H9 (cell line): ENCODE measurements around the gene ATP1A2. TPM values are rescaled to one million over a fixed set of nuclear protein-coding genes. Genes with fewer than 3 reads are reported as not detected.

ENCODE experiments used
- DNase-seq: peaks from one replicate; pipeline ENCODE4 v3.0.0-alpha.2; 2017
- H2AFZ ChIP-seq: one replicate; pipeline ENCODE4 v1.6.1; 2013; ENCODE audit warnings: mild to moderate bottlenecking, low read length, control low read depth, moderate library complexity
- H2AK5ac ChIP-seq: 2 replicates; pipeline ENCODE4 v1.6.1; 2013; ENCODE audit warnings: low read length, control low read depth, mixed read lengths; ENCODE audit not compliant: insufficient read length
- H2BK120ac ChIP-seq: one replicate; pipeline ENCODE4 v1.6.1; 2013; ENCODE audit warnings: low read depth, mild to moderate bottlenecking, low read length, control low read depth, inconsistent platforms; ENCODE audit not compliant: poor library complexity, severe bottlenecking
- H2BK12ac ChIP-seq: 2 replicates; pipeline ENCODE4 v1.6.1; 2013; ENCODE audit warnings: low read length, control low read depth, mixed read lengths, low read depth; ENCODE audit not compliant: insufficient read length
- H2BK15ac ChIP-seq: 2 replicates; pipeline ENCODE4 v1.6.1; 2013; ENCODE audit warnings: low read depth, low read length, control low read depth
- H2BK20ac ChIP-seq: one replicate; pipeline ENCODE4 v1.6.1; 2013; ENCODE audit warnings: low read depth, mild to moderate bottlenecking, low read length, control low read depth, inconsistent platforms; ENCODE audit not compliant: poor library complexity, severe bottlenecking
- H2BK5ac ChIP-seq: 2 replicates; pipeline ENCODE4 v1.6.1; 2013; ENCODE audit warnings: low read length, control low read depth, mixed read lengths; ENCODE audit not compliant: insufficient read length
- H3K14ac ChIP-seq: 2 replicates; pipeline ENCODE4 v1.6.1; 2013; ENCODE audit warnings: low read length, control low read depth; ENCODE audit not compliant: insufficient read depth
- H3K18ac ChIP-seq: 2 replicates; pipeline ENCODE4 v1.6.1; 2013; ENCODE audit warnings: low read depth, mild to moderate bottlenecking, mixed read lengths, low read length, control low read depth; ENCODE audit not compliant: insufficient read length
- H3K23ac ChIP-seq: 2 replicates; pipeline ENCODE4 v1.6.1; 2013; ENCODE audit warnings: low read length, control low read depth, mixed read lengths, low read depth; ENCODE audit not compliant: insufficient read length
- H3K23me2 ChIP-seq: 2 replicates; pipeline ENCODE4 v1.6.1; 2013; ENCODE audit warnings: low read depth, mild to moderate bottlenecking, mixed read lengths, low read length, control low read depth; ENCODE audit not compliant: insufficient read length, poor library complexity, severe bottlenecking
- H3K27ac ChIP-seq: 2 replicates; pipeline ENCODE4 v1.5.1; 2013; ENCODE audit warnings: low read length, control low read depth, mixed read lengths, low read depth; ENCODE audit not compliant: insufficient read length
- H3K27me3 ChIP-seq: 2 replicates; pipeline ENCODE4 v1.6.1; 2013; ENCODE audit warnings: low read length, control low read depth, inconsistent platforms; ENCODE audit not compliant: insufficient read depth
- H3K4ac ChIP-seq: 2 replicates; pipeline ENCODE4 v1.6.1; 2013; ENCODE audit warnings: low read depth, mild to moderate bottlenecking, control low read depth, inconsistent platforms, low read length, moderate library complexity
- H3K4me1 ChIP-seq: 2 replicates; pipeline ENCODE4 v1.6.1; 2013; ENCODE audit warnings: low read length, control low read depth, inconsistent platforms; ENCODE audit not compliant: insufficient read depth
- H3K4me2 ChIP-seq: 2 replicates; pipeline ENCODE4 v1.6.1; 2013; ENCODE audit warnings: low read length, control low read depth, mixed read lengths; ENCODE audit not compliant: insufficient read length, insufficient read depth
- H3K56ac ChIP-seq: 2 replicates; pipeline ENCODE4 v1.6.1; 2013; ENCODE audit warnings: low read depth, mild to moderate bottlenecking, mixed read lengths, low read length, control low read depth; ENCODE audit not compliant: insufficient read length
- H3K79me1 ChIP-seq: 2 replicates; pipeline ENCODE4 v1.6.1; 2013; ENCODE audit warnings: low read depth, mild to moderate bottlenecking, moderate library complexity, low read length, control low read depth, inconsistent platforms; ENCODE audit not compliant: insufficient read depth, poor library complexity, severe bottlenecking
- H3K79me2 ChIP-seq: 2 replicates; pipeline ENCODE4 v1.6.1; 2013; ENCODE audit warnings: low read length, control low read depth, inconsistent platforms; ENCODE audit not compliant: insufficient read depth
- H3K9ac ChIP-seq: 2 replicates; pipeline ENCODE4 v1.6.1; 2013; ENCODE audit warnings: low read length, control low read depth, mixed read lengths; ENCODE audit not compliant: insufficient read length; ENCODE audit errors: extremely low read depth
- H3K9me3 ChIP-seq: one replicate; pipeline ENCODE4 v1.6.1; 2013; ENCODE audit warnings: low read depth, low read length, inconsistent platforms; ENCODE audit not compliant: control insufficient read depth
- H3T11ph ChIP-seq: one replicate; pipeline ENCODE4 v1.6.1; 2013; ENCODE audit warnings: mild to moderate bottlenecking, low read length, control low read depth, inconsistent platforms
- H4K20me1 ChIP-seq: one replicate; pipeline ENCODE4 v1.6.1; 2013; ENCODE audit not compliant: control insufficient read depth, insufficient read length, insufficient read depth
- H4K5ac ChIP-seq: 2 replicates; pipeline ENCODE4 v1.6.1; 2013; ENCODE audit warnings: low read depth, mild to moderate bottlenecking, mixed read lengths, low read length, control low read depth; ENCODE audit not compliant: insufficient read length
- H4K8ac ChIP-seq: replicated peaks from 2 replicates; pipeline ENCODE4 v1.6.1; 2013; ENCODE audit warnings: low read length, control low read depth, mixed read lengths, low read depth; ENCODE audit not compliant: insufficient read length
- H4K91ac ChIP-seq: 2 replicates; pipeline ENCODE4 v1.6.1; 2013; ENCODE audit warnings: low read depth, mild to moderate bottlenecking, moderate library complexity, mixed read lengths, low read length, control low read depth; ENCODE audit not compliant: insufficient read length
- H3K27ac Mint-ChIP-seq, 3 experiments: 2 replicates in 2 of 3; 3 replicates in 1 of 3; pipeline ENCODE4 v1.8.0; 2020 to 2021; ENCODE audit warnings: mixed read lengths in 3 of 3, mild to moderate bottlenecking in 1 of 3, moderate library complexity in 1 of 3
- H3K27me3 Mint-ChIP-seq: 2 replicates; pipeline ENCODE4 v1.8.0; 2021; ENCODE audit warnings: low read depth, mild to moderate bottlenecking, moderate library complexity, mixed read lengths
- H3K36me3 Mint-ChIP-seq, 3 experiments: 2 replicates in 2 of 3; 3 replicates in 1 of 3; pipeline ENCODE4 v1.8.0; 2020 to 2021; ENCODE audit warnings: low read depth in 3 of 3, mixed read lengths in 3 of 3; ENCODE audit not compliant: insufficient read depth in 1 of 3
- H3K4me1 Mint-ChIP-seq, 2 experiments: 2 replicates each; pipeline ENCODE4 v1.8.0; 2020; ENCODE audit warnings: mixed read lengths in 2 of 2
- H3K4me3 Mint-ChIP-seq, 2 experiments: 2 replicates in 1 of 2; 3 replicates in 1 of 2; pipeline ENCODE4 v1.8.0; 2020 to 2021; ENCODE audit warnings: mild to moderate bottlenecking in 2 of 2, mixed read lengths in 2 of 2, moderate library complexity in 1 of 2
- H3K9me3 Mint-ChIP-seq, 2 experiments: 2 replicates in 1 of 2; 3 replicates in 1 of 2; pipeline ENCODE4 v1.8.0; 2020; ENCODE audit warnings: mild to moderate bottlenecking in 2 of 2, mixed read lengths in 2 of 2, moderate library complexity in 1 of 2
- CTCF ChIP-seq: fragments of 200-600 bp; sonication (generic); conservative IDR thresholded peaks from 3 replicates; pipeline ENCODE4 v1.8.0; 2021; ENCODE audit warnings: antibody characterized with exemption, mild to moderate bottlenecking
- total RNA-seq: library from RNA; stranded (reverse); gene quantifications from 2 replicates; pipeline ENCODE4 v1.2.1, GENCODE V29; 2021

ATP1A2 gene
- total RNA-seq, 1 experiment from 2014 or later, result 3.0 TPM

- Histone ChIP-seq H3K79me2 (no peaks in the 10 kb centered on the region), H3K27me3 (peaks cover 4% of the 10 kb centered on the region; the same call in 1 of the 2 replicates), H3K18ac (no peak overlapping the region), H3K14ac (no peak overlapping the region), H3K4me2 (no peak overlapping the region), H3T11ph (no peak overlapping the region), H2AK5ac (no peak overlapping the region), H2BK12ac (no peak overlapping the region), H3K23me2 (no peaks in the 10 kb centered on the region), H2BK15ac (no peak overlapping the region), H2BK20ac (no peak overlapping the region), H3K4ac (no peak overlapping the region), H3K9ac (no peak overlapping the region), H3K4me1 (0 out of 2 replicates have a peak, but pooled peaks cover 2% of the 10 kb centered on the region), H3K56ac (no peak overlapping the region), H2BK120ac (no peak overlapping the region), H4K5ac (no peak overlapping the region), H4K20me1 (no peaks in the 10 kb centered on the region), H3K79me1 (no peaks in the 10 kb centered on the region), H2AFZ (no peak overlapping the region), H3K27ac (no peak overlapping the region), H4K91ac (no peak overlapping the region), H2BK5ac (no peak overlapping the region), H3K23ac (no peak overlapping the region), H3K9me3 (no peaks in the 10 kb centered on the region), H4K8ac (no peak overlapping the region)
- H3K27ac Mint-ChIP-seq, result no peak overlapping the region
- H3K36me3 Mint-ChIP-seq, result no peaks in the 10 kb centered on the region
- no peak overlapping the region for H3K4me3 Mint-ChIP-seq
- DNase-seq, result no peak
- H3K4me1 Mint-ChIP-seq, result peaks cover 0 to 3% of the 10 kb centered on the region in 2 experiments; a peak in 1 of 4 replicates
- TF ChIP-seq CTCF, result no peak
- H3K9me3 Mint-ChIP-seq, result no peaks in the 10 kb centered on the region
- peaks cover 85% of the 10 kb centered on the region for H3K27me3 Mint-ChIP-seq
Observed at GRCh38 chr1:160077486-160077885, 38.1 kb upstream of the ATP1A2 start.
